Stimulated activated CD8-positive, alpha-beta memory T cell treated with anti-CD3 and anti-CD28 coated beads, Interleukin-12 subunit alpha, Interleukin-12 subunit beta, amount 100 ng/mL, for 4 hours (primary cell): ENCODE measurements around the gene SLC38A7.
"Not testable (repeated sequence)": the region's sequence is repeated elsewhere in the genome, so short reads cannot be mapped to it uniquely, and the experiment has no call there.

Experiments
- DNase-seq: peaks from one replicate; pipeline ENCODE4 v3.0.0-alpha.2; 2020; ENCODE audit warnings: low read depth

Gene SLC38A7

GRCh38 chr16:58678269-58678668 lies 6.3 kb downstream of the SLC38A7 start:
- no peak for DNase-seq

DNA sequence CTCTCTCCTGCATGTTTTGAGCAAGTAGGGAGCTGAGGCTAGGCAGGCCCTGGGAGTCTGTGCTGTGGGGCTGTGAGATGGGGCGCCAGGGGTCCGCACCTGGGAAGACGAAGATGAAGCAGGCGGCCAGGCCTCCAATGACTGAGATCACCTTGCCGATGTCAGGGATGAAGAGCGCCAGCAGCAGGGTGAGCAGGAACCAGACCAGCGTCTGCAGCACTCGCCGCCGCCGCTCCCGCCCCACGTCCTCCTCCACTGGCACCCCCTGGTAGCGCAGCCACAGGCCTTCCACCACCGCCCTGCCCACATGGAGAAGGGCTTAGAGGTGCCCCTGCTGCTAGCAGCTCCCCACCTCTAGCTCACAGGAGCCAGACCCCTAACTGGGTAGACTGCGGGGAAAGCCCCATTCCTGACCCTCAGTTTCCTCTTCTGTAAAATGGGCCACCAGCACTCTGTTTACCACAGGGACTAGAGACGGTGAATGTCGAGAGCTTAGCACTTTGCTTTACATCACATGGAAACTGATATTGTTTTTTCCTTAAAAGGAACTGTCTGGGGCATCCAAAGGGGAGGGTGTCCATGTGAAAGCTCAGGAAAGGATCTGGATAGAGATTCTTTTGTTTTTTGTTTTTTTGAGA lies 13.5 kb downstream of the SLC38A7 start:
- DNase-seq, result no peak

DNA sequence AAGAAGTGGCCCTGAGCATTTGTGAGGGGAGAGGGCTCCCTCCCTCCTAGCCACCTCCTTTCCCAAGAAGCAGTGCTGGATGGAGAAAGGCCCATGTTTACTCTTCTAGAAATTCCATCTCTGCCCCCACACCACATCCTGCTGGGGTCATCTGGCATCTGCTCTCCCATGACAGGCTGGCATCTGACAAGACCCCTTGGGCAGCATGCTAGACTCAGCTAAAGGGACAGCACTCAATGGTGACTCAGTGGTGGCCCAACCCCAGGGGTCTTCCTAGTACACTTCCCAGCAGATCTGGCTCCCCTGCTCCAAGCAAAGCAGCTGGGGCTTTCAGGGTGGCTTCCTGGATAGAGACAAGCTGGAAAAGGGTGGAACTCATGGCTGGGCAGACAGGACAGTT lies 14.4 kb downstream of the SLC38A7 start:
- no peak for DNase-seq

- DNase-seq, result no peak
Measured at GRCh38 chr16:58665200-58665599, 19.4 kb downstream of the SLC38A7 start.

DNA sequence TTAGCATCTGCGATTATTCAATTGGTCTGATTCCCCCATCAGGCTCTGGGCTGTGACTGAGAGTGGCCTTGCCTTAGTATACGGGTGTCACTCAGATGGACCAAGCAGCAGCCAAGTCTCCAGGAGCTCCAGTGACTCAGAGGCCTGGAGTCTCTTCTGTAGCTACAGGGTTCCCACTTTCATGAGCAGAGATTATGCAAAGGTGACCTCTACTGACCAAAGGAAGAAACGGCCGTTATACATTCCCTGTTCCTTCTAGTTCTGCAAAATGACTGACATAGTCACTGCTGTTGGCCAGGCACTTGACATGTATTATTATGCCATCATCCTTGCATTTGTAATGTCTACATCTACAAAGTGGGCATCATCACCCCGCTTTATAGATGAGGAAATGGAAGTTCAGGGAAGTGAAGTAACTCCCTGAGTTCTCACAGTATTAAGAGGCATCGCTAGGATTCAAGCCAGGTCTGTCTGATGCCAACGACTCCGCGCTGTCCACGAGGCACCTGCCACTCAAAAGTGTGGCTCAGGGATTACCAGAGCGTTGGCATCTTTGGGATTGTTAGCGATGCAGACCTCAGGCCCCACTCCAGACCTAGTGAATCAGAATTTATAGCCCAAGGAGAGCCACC lies 23.3 kb downstream of the SLC38A7 start:
- no peak for DNase-seq

DNA sequence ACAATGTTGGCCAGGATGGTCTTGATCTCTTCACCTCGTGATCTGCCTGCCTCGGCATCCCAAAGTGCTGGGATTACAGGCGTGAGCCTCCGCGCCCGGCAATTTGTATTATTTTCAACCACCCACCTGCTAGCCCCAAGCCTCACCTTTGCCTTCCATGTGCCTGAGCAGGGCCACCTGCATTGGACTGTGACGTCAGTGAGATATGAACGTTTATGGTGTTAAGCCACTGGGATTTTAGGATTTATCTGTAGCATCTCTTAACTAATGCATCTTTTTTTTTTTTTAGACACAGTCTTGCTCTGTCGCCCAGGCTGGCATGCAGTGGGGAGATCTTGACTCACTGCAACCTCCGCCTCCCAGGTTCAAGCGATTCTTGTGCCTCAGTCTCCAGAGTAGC lies 24.7 kb downstream of the SLC38A7 start:
- not testable (repeated sequence) for DNase-seq

DNA sequence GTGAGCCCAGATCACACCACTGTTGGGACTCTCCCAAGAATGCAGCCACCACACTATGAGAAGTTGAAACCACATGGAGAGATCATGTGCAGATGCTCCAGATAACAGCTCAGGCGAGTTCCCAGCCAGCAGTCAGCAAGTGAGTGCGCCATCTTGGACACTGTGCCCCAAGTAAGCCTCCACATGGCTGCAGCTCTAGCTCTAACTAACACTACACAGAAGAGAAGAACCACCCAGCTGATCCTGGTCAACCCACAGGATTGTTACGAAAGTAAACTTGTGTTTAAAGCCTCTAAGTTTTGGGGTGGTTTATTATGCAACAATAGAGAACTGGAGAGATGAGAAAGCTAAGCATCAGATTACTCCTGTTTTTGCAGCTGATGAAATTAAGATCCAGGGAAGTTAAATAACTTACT lies 25.8 kb downstream of the SLC38A7 start:
- no peak for DNase-seq

GRCh38 chr16:58656899-58657298 lies 27.7 kb downstream of the SLC38A7 start:
- no peak for DNase-seq

DNA sequence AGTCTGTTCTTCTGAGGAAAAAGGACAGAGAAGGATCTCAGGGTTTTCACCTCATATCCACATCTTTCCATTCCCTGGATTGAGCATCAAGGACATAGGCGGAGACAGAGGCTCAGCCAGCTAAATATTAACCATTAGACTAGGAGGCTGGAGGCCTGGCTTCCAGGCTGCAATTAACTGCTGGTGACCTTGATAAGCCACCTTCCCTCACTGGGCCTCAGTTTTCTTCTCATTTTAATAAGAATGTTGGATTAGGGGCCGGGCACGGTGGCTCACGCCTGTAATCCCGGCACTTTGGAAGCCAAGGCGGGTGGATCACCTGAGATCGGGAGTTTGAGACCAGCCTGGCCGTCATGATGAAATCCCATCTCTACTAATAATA lies 29.4 kb downstream of the SLC38A7 start:
- no peak for DNase-seq

- no peak for DNase-seq
Measured at GRCh38 chr16:58654560-58655214, 29.9 kb downstream of the SLC38A7 start.

GRCh38 chr16:58652741-58653140 lies 31.8 kb downstream of the SLC38A7 start:
- DNase-seq, result no peak

DNA sequence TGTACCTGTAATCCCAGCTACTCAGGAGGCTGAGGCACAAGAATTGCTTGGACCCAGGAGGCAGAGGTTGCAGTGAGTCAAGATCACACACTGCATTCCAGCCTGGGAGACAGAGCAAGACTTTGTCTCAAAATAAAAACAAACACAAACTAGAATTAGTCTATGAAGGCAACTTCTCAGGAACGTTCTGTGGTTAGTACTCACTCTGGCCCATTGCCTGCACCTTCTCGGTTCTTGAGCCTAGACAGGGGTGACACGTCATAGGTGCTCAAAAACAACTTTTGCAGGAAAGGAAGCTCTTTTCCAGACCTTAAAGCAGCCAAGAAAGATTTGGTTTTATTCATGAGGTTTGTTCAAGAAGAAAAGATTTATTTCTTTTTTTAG lies 32.6 kb downstream of the SLC38A7 start:
- DNase-seq, result no peak

DNA sequence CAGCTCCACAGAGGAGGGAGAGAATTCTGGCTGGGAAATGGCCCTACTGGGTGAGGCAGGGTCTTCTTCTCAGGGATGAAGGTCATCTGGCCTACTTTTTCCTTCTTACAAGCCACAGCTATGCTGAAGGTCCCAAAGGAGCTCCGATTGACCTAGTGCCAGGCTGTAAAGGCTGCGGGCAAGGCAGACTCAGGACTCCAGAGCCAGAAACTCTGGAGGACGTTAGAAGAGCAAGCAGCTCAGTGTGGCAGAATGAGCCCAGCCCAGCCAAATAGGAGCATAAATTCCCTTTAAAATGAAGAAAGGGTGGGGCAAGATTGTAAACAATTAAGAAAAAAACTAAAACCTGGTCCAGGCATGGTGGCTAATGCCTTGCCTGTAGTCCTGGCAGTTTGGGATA lies 34.9 kb downstream of the SLC38A7 start:
- no peak for DNase-seq

- no peak for DNase-seq
Measured at GRCh38 chr16:58647107-58647506, 37.5 kb downstream of the SLC38A7 start.

- no peak for DNase-seq
Measured at GRCh38 chr16:58644765-58645487, 39.6 kb downstream of the SLC38A7 start.

DNA sequence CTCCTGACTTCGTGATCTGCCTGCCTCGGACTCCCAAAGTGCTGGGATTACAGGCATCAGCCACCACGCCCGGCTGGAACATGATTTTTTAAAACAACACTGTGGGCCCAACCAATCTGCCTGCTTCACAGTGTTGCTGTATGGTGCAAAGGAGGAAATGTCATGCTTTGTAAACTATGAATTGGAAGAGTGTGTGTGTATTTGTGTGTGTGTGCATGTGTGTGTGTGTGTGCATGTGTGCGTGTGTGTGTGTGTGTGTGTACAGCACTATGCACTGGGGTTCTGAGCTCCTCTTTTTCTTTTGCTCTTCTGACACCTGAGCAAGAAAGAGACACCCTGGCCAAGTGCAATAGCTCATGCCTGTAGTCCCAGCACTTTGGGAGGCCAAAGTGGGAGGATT lies 40.5 kb downstream of the SLC38A7 start:
- DNase-seq, result no peak

DNA sequence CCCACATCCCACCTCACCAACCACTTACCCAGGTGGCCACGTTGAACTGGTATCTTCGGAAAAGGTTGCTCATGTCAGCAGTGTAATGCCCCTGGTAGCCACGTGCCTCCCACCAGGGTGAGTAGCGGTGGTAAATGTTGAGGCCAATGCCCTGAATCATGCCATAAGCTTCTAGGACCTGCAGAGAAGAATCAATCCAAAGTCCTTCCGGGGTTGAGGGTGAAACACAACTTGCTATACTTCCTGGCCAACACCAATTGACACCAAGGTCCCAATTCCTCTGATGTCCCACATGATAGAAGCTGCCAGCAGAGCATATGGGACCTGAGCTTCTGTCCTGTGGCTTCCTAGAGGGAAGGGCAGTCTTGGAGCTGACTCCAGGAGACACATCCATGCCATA lies 43.6 kb downstream of the SLC38A7 start:
- DNase-seq, result no peak

DNA sequence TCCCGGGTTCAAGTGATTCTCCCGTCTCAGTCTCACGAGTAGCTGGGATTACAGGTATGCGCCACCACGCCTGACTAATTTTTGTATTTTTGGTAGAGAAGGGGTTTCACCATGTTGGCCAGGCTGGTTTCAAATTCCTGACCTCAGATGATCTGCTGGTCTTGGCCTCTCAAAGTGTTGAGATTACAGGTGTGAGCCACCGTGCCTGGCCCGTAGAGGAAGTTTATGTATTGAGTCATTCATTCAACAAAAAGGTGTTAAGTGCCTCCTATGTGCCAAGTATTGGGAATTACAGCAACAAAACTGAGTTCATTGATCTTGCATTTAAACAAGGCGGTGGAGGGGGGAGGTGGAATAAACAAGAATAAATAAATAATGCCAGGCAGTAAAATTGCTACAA lies 44.7 kb downstream of the SLC38A7 start:
- DNase-seq, result no peak

GRCh38 chr16:58639230-58639629 lies 45.3 kb downstream of the SLC38A7 start:
- no peak for DNase-seq

- DNase-seq, result no peak
Measured at GRCh38 chr16:58638148-58639036, 46.2 kb downstream of the SLC38A7 start.

DNA sequence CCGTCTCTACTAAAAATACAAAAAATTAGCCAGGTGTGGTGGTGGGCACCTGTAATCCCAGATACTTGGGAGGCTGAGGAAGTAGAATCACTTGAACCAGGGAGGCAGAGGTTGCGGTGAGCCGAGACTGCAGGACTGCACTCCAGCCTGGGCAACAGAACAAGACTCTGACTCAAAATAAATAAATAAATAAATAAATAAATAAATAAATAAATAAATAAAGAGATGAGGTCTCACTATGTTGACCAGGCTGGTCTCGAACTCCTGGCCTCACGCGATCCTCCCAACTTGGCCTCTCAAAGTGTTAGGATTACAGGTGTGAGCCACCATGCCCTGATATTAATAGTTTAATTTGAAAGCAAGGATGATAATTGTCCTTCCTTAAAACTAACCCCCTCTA lies 47.5 kb downstream of the SLC38A7 start:
- DNase-seq, result not testable (repeated sequence)

DNA sequence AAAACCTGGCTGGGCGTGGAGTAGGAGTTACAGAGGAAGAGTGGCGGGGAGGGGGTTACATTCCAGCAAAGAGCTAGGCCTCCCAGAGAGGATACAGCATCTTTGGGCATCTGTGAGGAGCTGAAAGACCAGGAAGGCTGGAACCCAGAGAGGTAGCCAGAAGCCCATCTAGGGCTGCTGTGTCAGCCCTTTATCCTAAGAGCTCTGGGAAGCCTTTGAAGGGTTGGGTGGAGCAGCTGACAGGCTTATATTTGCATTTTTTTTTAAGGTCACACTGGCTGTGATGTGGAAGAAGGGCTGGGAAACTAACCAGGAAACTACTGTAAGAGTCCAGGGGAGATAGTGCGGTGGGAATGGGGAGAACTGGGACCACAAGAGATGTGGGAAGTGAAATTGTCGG lies 48.1 kb downstream of the SLC38A7 start:
- no peak for DNase-seq
